ENCODE results near the gene ATP5ME. TPM values are rescaled to one million over a fixed set of nuclear protein-coding genes. Genes with fewer than 3 reads are reported as not detected.
"Not testable (repeated sequence)": the region's sequence is repeated elsewhere in the genome, so short reads cannot be mapped to it uniquely, and the experiment has no call there.

ATP5ME gene
- total RNA-seq, 6 experiments from 2014 or later = 181 to 374 (median 290) TPM

DNA sequence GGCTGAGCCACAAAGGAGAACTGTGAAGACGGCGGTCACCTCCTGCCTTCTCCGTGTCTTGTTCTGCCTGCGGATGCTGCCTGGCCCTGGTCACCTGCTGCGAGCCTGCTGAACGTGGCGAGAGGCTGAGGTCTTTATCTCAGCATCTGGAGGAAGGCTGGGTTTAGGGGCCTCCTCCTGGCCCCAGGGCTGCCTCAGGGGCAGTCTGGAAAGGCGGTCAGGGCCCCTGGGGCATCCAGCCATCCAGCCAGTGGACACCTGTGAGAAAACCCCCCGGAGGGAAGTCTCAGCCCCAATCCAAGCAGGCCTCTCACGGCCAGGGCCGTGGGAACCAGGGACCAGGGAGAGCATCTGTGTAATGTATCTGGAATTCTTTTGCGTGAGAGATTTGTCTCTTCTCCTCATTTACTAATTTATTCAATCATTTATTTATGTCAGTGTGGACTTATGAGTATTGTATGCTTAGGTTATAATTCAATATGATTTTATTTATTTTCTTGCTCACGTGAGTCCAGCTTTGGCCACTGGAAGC is 37.4 kb downstream of the ATP5ME start:
- H3K27ac Mint-ChIP-seq = no peak overlapping the region
- no peaks in the 10 kb centered on the region for H3K4me1 Mint-ChIP-seq (ENCODE audit: low read depth)
- H3K9me3 Mint-ChIP-seq = peaks cover 42% of the 10 kb centered on the region
- TF ChIP-seq, protein P1, sequence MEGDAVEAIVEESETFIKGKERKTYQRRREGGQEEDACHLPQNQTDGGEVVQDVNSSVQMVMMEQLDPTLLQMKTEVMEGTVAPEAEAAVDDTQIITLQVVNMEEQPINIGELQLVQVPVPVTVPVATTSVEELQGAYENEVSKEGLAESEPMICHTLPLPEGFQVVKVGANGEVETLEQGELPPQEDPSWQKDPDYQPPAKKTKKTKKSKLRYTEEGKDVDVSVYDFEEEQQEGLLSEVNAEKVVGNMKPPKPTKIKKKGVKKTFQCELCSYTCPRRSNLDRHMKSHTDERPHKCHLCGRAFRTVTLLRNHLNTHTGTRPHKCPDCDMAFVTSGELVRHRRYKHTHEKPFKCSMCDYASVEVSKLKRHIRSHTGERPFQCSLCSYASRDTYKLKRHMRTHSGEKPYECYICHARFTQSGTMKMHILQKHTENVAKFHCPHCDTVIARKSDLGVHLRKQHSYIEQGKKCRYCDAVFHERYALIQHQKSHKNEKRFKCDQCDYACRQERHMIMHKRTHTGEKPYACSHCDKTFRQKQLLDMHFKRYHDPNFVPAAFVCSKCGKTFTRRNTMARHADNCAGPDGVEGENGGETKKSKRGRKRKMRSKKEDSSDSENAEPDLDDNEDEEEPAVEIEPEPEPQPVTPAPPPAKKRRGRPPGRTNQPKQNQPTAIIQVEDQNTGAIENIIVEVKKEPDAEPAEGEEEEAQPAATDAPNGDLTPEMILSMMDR (IDR thresholded peaks at IDR 0.05) = no peak
- peaks cover 12% of the 10 kb centered on the region for H3K36me3 Mint-ChIP-seq (ENCODE audit: low read depth)
- no peak for DNase-seq
- H3K4me3 Mint-ChIP-seq = no peak overlapping the region
- peaks cover 2% of the 10 kb centered on the region for H3K27me3 Mint-ChIP-seq (ENCODE audit: insufficient read depth)

GRCh38 chr4:635851-636627 is 38.0 kb downstream of the ATP5ME start:
- DNase-seq = no peak
- H3K4me1 Mint-ChIP-seq (ENCODE audit: low read depth) = no peaks in the 10 kb centered on the region
- H3K4me3 Mint-ChIP-seq = no peak overlapping the region
- H3K36me3 Mint-ChIP-seq (ENCODE audit: low read depth) = peaks cover 19% of the 10 kb centered on the region
- TF ChIP-seq, protein P1 (IDR thresholded peaks at IDR 0.05) = no peak
- peaks cover 2% of the 10 kb centered on the region for H3K27me3 Mint-ChIP-seq (ENCODE audit: insufficient read depth)
- H3K9me3 Mint-ChIP-seq = peaks cover 42% of the 10 kb centered on the region
- no peak overlapping the region for H3K27ac Mint-ChIP-seq

- peaks cover 44% of the 10 kb centered on the region for H3K9me3 Mint-ChIP-seq
- DNase-seq; H3K4me3 Mint-ChIP-seq; H3K27ac Mint-ChIP-seq; H3K27me3 Mint-ChIP-seq (ENCODE audit: insufficient read depth); H3K4me1 Mint-ChIP-seq (ENCODE audit: low read depth): not testable (repeated sequence)
- peaks cover 21% of the 10 kb centered on the region for H3K36me3 Mint-ChIP-seq (ENCODE audit: low read depth)
These were observed 38.8 kb downstream of the ATP5ME start for GRCh38 chr4:635066-635835.

DNA sequence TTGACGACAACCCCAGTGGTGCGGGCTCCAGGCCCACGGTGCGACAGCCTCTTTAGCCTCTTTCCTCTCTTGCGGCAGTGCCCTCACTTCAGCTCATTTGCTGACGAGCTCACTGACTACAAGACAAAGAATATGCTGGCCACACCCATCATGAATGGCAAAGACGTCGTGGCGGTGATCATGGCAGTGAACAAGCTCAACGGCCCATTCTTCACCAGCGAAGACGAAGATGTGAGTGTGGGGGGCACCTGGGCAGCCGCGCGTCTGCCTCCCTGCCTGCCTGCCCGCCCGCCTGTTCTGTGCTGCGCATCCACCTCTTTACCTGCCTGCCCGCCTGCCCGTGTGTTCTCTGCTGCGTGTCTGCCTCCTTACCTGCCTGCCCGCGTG is 39.5 kb downstream of the ATP5ME start:
- no peak overlapping the region for H3K4me3 Mint-ChIP-seq
- DNase-seq = no peak
- H3K27ac Mint-ChIP-seq = no peak overlapping the region
- H3K9me3 Mint-ChIP-seq = peaks cover 51% of the 10 kb centered on the region
- peaks cover 21% of the 10 kb centered on the region for H3K36me3 Mint-ChIP-seq (ENCODE audit: low read depth)
- TF ChIP-seq, protein P1 (IDR thresholded peaks at IDR 0.05) = no peak
- no peaks in the 10 kb centered on the region for H3K4me1 Mint-ChIP-seq (ENCODE audit: low read depth)
- H3K27me3 Mint-ChIP-seq (ENCODE audit: insufficient read depth) = no peaks in the 10 kb centered on the region; the same call in none of the 2 replicates

- Mint-ChIP-seq H3K4me3 (no peak overlapping the region), H3K9me3 (peaks cover 51% of the 10 kb centered on the region), H3K27me3 (ENCODE audit: insufficient read depth) (no peaks in the 10 kb centered on the region; the same call in none of the 2 replicates), H3K36me3 (ENCODE audit: low read depth) (peaks cover 21% of the 10 kb centered on the region), H3K4me1 (ENCODE audit: low read depth) (no peaks in the 10 kb centered on the region), H3K27ac (no peak overlapping the region)
- TF ChIP-seq, protein P1 (IDR thresholded peaks at IDR 0.05) = no peak
- DNase-seq = no peak
These were observed 40.0 kb downstream of the ATP5ME start for GRCh38 chr4:633976-634598.
